ENCODE data around the gene GRID1. TPM values are rescaled to one million over a fixed set of nuclear protein-coding genes. Genes with fewer than 3 reads are reported as not detected.
A peak's percentile ranks its signal among the peaks of the same experiment; 100 is the strongest.

GRID1 gene
- total and polyA plus RNA-seq, 9 of the 15 experiments (the other 6 are each of a cell fraction or from before 2014, with no cell fraction given): 0.01 to 7.2 (median 1.2) TPM

DNA sequence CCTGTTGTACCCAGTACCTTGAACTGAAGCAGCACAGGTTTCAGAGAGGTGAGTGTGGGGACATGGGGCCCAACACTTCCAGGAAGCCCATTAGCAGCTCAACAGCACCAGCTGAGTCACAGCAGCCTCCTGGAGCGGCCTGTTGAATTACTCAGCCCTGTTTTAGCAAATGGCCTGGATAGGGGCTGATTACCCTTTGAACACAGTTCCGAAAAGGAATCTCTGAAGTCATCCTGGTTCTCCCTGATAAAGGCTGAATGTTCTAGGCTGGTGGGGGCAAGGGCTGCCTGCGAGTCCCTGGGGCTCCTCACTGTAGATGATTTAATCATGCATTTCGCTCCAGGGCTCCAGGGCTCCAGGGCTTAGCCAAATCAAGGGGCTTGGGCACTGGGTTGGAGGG lies 287.5 kb downstream of the GRID1 start (continued):
- TF ChIP-seq GATAD2B (IDR thresholded peaks at IDR 0.05; ENCODE audit: borderline replicate concordance): no peak
- peak; percentile 24 to 37; a peak in 2 of 4 replicates for TF ChIP-seq TBL1XR1 (IDR thresholded peaks at IDR 0.05; ENCODE audit: low read length in 2 of 2)
- TF ChIP-seq NFIC (IDR thresholded peaks at IDR 0.05): peak; percentile 62
- TF ChIP-seq, protein P1, sequence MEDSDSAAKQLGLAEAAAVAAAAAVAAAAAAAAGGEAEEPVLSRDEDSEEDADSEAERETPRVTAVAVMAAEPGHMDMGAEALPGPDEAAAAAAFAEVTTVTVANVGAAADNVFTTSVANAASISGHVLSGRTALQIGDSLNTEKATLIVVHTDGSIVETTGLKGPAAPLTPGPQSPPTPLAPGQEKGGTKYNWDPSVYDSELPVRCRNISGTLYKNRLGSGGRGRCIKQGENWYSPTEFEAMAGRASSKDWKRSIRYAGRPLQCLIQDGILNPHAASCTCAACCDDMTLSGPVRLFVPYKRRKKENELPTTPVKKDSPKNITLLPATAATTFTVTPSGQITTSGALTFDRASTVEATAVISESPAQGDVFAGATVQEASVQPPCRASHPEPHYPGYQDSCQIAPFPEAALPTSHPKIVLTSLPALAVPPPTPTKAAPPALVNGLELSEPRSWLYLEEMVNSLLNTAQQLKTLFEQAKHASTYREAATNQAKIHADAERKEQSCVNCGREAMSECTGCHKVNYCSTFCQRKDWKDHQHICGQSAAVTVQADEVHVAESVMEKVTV (CRISPR knock-in tag; IDR thresholded peaks at IDR 0.05): no peak
- no peak for TF ChIP-seq ZNF274 (IDR thresholded peaks at IDR 0.05; ENCODE audit: borderline replicate concordance, low read depth, low read length)
- TF ChIP-seq TARDBP (IDR thresholded peaks at IDR 0.05): no peak
- TF ChIP-seq PURB (CRISPR knock-in tag; IDR thresholded peaks at IDR 0.05; ENCODE audit: low read depth): no peak
- peak; percentile 84 for TF ChIP-seq TFAP4 (CRISPR knock-in tag; IDR thresholded peaks at IDR 0.05; ENCODE audit: borderline replicate concordance)
- TF ChIP-seq SRSF3 (IDR thresholded peaks at IDR 0.05; ENCODE audit: insufficient read depth, low read length): no peak
- TF ChIP-seq ZBTB2 (IDR thresholded peaks at IDR 0.05): no peak
- peak; percentile 91 to 92 for TF ChIP-seq KDM1A (IDR thresholded peaks at IDR 0.05)
- no peak for TF ChIP-seq COPS2 (conservative IDR thresholded peaks at IDR 0.05)
- TF ChIP-seq, protein P2, sequence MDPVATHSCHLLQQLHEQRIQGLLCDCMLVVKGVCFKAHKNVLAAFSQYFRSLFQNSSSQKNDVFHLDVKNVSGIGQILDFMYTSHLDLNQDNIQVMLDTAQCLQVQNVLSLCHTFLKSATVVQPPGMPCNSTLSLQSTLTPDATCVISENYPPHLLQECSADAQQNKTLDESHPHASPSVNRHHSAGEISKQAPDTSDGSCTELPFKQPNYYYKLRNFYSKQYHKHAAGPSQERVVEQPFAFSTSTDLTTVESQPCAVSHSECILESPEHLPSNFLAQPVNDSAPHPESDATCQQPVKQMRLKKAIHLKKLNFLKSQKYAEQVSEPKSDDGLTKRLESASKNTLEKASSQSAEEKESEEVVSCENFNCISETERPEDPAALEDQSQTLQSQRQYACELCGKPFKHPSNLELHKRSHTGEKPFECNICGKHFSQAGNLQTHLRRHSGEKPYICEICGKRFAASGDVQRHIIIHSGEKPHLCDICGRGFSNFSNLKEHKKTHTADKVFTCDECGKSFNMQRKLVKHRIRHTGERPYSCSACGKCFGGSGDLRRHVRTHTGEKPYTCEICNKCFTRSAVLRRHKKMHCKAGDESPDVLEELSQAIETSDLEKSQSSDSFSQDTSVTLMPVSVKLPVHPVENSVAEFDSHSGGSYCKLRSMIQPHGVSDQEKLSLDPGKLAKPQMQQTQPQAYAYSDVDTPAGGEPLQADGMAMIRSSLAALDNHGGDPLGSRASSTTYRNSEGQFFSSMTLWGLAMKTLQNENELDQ (CRISPR knock-in tag; IDR thresholded peaks at IDR 0.05; ENCODE audit: borderline replicate concordance): no peak
- TF ChIP-seq ESRRA (IDR thresholded peaks at IDR 0.05; ENCODE audit: borderline replicate concordance, low read depth): no peak
- no peak for TF ChIP-seq ZNF609 (CRISPR knock-in tag; IDR thresholded peaks at IDR 0.05; ENCODE audit: borderline replicate concordance)
- peak; percentile 63; the same call in 1 of the 2 replicates for TF ChIP-seq NBN (IDR thresholded peaks at IDR 0.05; ENCODE audit: low read depth)
- TF ChIP-seq WHSC1 (IDR thresholded peaks at IDR 0.05; ENCODE audit: low read length): no peak
- TF ChIP-seq ZNF316 (IDR thresholded peaks at IDR 0.05): 0 out of 2 replicates have a peak, but pooled peaks have one; percentile 17
- no peak for TF ChIP-seq PRMT5 (CRISPR knock-in tag; IDR thresholded peaks at IDR 0.05)
